Gastrocnemius medialis (tissue), 4 donors: ENCODE data around the gene WDR45. TPM values are rescaled to one million over a fixed set of nuclear protein-coding genes. Genes with fewer than 3 reads are reported as not detected.
"Not testable (repeated sequence)": the region's sequence is repeated elsewhere in the genome, so short reads cannot be mapped to it uniquely, and the experiment has no call there.

Experiments
- ATAC-seq, 2 donors: fragments of 150-250 bp; one replicate each; pipeline ENCODE4 v1.9.1; 2016
- DNase-seq, 2 donors: peaks; one replicate each; pipeline ENCODE4 v3.0.0-alpha.2; 2019
- H3K27ac ChIP-seq, 4 donors: fragments of 200-600 bp; sonication (generic); 1 replicate in 1 of 4; 2 replicates in 3 of 4; pipeline ENCODE4 v1.5.1; 2016 to 2018; ENCODE audit warnings: mild to moderate bottlenecking in 2 of 4, moderate library complexity in 1 of 4
- H3K27me3 ChIP-seq, 3 donors: fragments of 200-600 bp; sonication (generic) in 2 of 3; 1 replicate in 1 of 3; 2 replicates in 2 of 3; pipeline versions ENCODE4 v1.5.1 to v1.6.0; 2016 to 2019; ENCODE audit warnings: mild to moderate bottlenecking in 1 of 3, moderate library complexity in 1 of 3
- H3K36me3 ChIP-seq, 2 donors: fragments of 200-600 bp; sonication (generic) in 1 of 2; one replicate each; pipeline ENCODE4 v1.5.1; 2017 to 2018
- H3K4me1 ChIP-seq, 2 donors: fragments of 200-600 bp; sonication (generic) in 1 of 2; one replicate each; pipeline ENCODE4 v1.5.1; 2016 to 2017; ENCODE audit warnings: mild to moderate bottlenecking in 2 of 2
- H3K4me3 ChIP-seq, 4 donors: fragments of 200-600 bp; sonication (generic) in 3 of 4; 1 replicate in 1 of 4; 2 replicates in 3 of 4; pipeline ENCODE4 v1.5.1; 2016 to 2019; ENCODE audit warnings: mild to moderate bottlenecking in 2 of 4
- H3K9me3 ChIP-seq, 3 donors: fragments of 200-600 bp; sonication (generic) in 2 of 3; 1 replicate in 1 of 3; 2 replicates in 2 of 3; pipeline ENCODE4 v1.5.1; 2016 to 2019
- POLR2A ChIP-seq, 2 donors: fragments of 450-650 bp; IDR thresholded peaks; one replicate each; pipeline ENCODE4 v1.6.1; 2017; ENCODE audit warnings: antibody characterized with exemption in 2 of 2, mild to moderate bottlenecking in 2 of 2, moderate library complexity in 2 of 2
- in situ Hi-C, 4 donors: fragments of 200-750 bp; cut with MboI; loops; one replicate each; pipeline versions ENCODE4 v1.15.0 to v1.8.0; 2017; ENCODE audit warnings: low sequenced_read_pairs in 4 of 4
- intact Hi-C: fragments of 100-400 bp; cut with DNase I; formaldehyde crosslinking; loops from one replicate; pipeline ENCODE4 v1.15.1; 2023; ENCODE audit warnings: low total_unique reads
- total RNA-seq, 4 donors: library from RNA; depleted of rRNA; stranded (reverse); fragments of >200 nt; gene quantifications; one replicate each; pipeline versions ENCODE4 v1.1.0 to v1.2.3, GENCODE V29; 2016
- TF ChIP-seq, protein P1 (sequence below), 5 experiments: fragments of 450-650 bp in 3 of 5; fragments of 200-600 bp in 2 of 5; sonication (generic) in 2 of 5; IDR thresholded peaks in 4 of 5; conservative IDR thresholded peaks in 1 of 5; 1 replicate in 4 of 5; 2 replicates in 1 of 5; pipeline ENCODE4 v1.5.1; 2016 to 2019; ENCODE audit warnings: antibody characterized with exemption in 5 of 5, mild to moderate bottlenecking in 3 of 5, moderate library complexity in 3 of 5

WDR45 gene
- total RNA-seq: 100 to 1,000 TPM in 3 of 4 donors, 10 to 100 TPM in 1; 98.2 to 125 (median 105) TPM

DNA sequence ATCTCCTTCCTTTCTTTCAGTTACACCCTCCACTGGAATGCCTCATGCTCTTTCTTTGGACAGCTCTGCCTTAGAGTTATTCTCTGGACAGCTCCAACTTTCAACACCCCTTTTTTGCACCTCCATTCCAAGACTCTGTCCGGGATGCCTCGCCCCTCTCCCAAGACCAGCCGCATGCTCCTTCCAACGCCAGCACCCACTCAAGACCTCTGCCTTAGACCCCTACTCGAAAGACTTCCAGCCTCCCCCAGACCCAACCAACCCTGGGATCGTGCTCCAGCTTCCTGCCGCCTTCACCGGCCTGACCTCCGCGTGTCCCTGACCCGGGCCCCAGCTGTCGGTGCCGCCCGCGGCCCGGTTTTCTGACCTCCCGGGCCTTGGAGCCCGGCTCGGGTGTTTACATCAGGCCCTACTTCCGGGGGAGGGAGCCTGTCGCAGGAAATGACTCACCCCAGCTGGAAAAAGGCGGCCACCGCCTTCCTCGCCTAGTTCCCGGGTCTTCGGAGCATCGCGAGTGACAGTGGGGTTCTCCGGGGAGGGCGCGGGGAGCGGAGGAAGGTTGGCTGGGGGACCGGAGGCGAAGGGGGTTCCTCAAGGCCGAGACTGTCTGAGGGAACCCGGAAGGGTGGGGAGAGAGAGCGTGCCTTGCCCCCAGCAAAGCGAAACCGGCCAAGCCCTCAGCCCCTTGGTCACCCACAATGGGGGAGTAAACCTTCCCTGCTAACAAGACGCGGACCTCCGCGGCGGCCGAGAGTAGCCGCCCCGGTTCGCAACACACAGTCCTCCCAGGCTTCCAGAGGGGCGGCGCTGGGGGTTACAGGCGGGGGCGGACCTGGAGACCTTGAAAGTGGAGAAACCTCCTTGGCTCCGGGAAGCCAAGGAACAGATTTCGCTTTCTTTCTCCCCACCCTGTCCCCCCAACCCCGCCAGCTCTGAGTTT, at the start of gene WDR45:
Gene WDR45, minus strand, starts transcription at position 399 of the 940 bp plus-strand sequence. CDS start 1,792 bp downstream, outside the sequence.
- H3K27ac ChIP-seq: peak within 1 kb of the TSS; percentile 88 to 97 (median 94)
- no peaks in the 10 kb centered on the region for H3K9me3 ChIP-seq
- ATAC-seq: peak; percentile 96 to 98
- peak within 1 kb of the TSS; percentile 60 to 79 (median 72) for H3K4me3 ChIP-seq
- DNase-seq: peak; percentile 61 to 70
- H3K4me1 ChIP-seq: peaks cover 0 to 6% of the 10 kb centered on the region in 2 donors
- intact Hi-C loops: loop anchor here (2.0 kb wide), 1 partner anchor 21 kb away; no protein-coding TSS in a partner anchor
- in situ Hi-C loops: no loop called here
- H3K27me3 ChIP-seq: no peaks in the 10 kb centered on the region
- TF ChIP-seq, protein P1, sequence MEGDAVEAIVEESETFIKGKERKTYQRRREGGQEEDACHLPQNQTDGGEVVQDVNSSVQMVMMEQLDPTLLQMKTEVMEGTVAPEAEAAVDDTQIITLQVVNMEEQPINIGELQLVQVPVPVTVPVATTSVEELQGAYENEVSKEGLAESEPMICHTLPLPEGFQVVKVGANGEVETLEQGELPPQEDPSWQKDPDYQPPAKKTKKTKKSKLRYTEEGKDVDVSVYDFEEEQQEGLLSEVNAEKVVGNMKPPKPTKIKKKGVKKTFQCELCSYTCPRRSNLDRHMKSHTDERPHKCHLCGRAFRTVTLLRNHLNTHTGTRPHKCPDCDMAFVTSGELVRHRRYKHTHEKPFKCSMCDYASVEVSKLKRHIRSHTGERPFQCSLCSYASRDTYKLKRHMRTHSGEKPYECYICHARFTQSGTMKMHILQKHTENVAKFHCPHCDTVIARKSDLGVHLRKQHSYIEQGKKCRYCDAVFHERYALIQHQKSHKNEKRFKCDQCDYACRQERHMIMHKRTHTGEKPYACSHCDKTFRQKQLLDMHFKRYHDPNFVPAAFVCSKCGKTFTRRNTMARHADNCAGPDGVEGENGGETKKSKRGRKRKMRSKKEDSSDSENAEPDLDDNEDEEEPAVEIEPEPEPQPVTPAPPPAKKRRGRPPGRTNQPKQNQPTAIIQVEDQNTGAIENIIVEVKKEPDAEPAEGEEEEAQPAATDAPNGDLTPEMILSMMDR (IDR thresholded peaks at IDR 0.05 in 4 of 5, conservative IDR thresholded peaks at IDR 0.05 in 1 of 5): no peak
- TF ChIP-seq POLR2A (IDR thresholded peaks at IDR 0.05): peak; percentile 68 to 78
- peaks cover 0 to 21% of the 10 kb centered on the region in 2 donors for H3K36me3 ChIP-seq

DNA sequence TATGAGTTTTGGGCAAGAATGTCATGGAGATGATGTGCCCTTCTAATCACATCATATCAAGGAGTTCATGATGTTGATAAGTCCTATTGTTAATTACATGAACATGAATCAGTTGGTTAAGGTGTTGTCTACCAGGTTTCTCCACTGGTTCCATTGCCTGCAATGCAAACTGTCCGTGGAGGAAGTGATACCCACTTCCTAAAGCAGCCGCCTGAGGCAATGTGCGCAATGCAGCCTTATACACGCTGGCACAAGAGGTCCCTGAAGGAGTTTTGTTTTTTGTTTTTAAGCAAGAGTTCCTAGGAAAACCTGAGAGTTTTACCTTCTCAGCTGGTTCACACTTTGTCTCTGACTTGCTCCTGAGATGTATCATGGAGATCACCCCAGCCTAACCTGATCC, 49.7 kb upstream of the WDR45 start:
- TF ChIP-seq, protein P1 (IDR thresholded peaks at IDR 0.05 in 4 of 5, conservative IDR thresholded peaks at IDR 0.05 in 1 of 5): no peak
- TF ChIP-seq POLR2A (IDR thresholded peaks at IDR 0.05): no peak
- H3K27ac ChIP-seq: no peak overlapping the region
- no peak for ATAC-seq
- in situ Hi-C loops: no loop called here
- intact Hi-C loops: no loop called here
- no peaks in the 10 kb centered on the region for H3K4me1 ChIP-seq
- no peak overlapping the region for H3K4me3 ChIP-seq
- H3K9me3 ChIP-seq: no peaks in the 10 kb centered on the region
- no peaks in the 10 kb centered on the region for H3K27me3 ChIP-seq
- DNase-seq: no peak
- H3K36me3 ChIP-seq: no peaks in the 10 kb centered on the region

GRCh38 chrX:49127742-49128258, 48.1 kb upstream of the WDR45 start:
- H3K9me3 ChIP-seq, H3K4me1 ChIP-seq, H3K36me3 ChIP-seq, H3K4me3 ChIP-seq, ATAC-seq, in situ Hi-C loops, H3K27me3 ChIP-seq, DNase-seq, intact Hi-C loops, H3K27ac ChIP-seq: not testable (repeated sequence)

DNA sequence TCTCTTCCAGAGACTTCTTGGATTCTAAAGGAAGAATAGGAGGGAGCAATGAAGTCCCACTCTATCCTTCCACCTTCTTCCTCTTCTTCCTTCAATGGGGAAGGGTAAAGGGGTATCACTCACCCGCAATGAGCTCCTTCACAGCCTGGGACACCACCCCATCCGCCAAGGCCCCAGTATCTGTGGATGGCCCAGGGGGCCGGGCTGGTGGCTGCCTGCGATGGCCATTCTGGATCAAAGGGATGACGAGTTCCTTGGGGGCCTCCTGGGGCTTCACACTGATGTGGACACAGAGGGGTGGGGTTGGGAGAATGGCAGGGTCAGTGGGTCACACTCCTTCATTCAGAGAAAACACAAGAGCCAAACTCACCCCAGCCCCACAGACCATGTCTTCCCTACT, 42.8 kb upstream of the WDR45 start:
- intact Hi-C loops (loop anchor here (2.0 to 5.0 kb wide), 2 partner anchors 22 to 320 kb away; partner anchors contain the start of gene HDAC6), in situ Hi-C loops (no loop called here)
- DNase-seq (no peak), ATAC-seq (no peak)
- H3K27ac ChIP-seq: no peak overlapping the region
- peaks cover 0 to 7% of the 10 kb centered on the region in 2 donors for H3K36me3 ChIP-seq
- no peaks in the 10 kb centered on the region for H3K9me3 ChIP-seq
- H3K4me3 ChIP-seq: peak overlapping the region; percentile 71 to 77 (median 72)
- H3K27me3 ChIP-seq: no peaks in the 10 kb centered on the region
- H3K4me1 ChIP-seq: peaks cover 2 to 6% of the 10 kb centered on the region in 2 donors
- TF ChIP-seq, protein P1 (IDR thresholded peaks at IDR 0.05 in 4 of 5, conservative IDR thresholded peaks at IDR 0.05 in 1 of 5): no peak
- TF ChIP-seq POLR2A (IDR thresholded peaks at IDR 0.05): no peak

- intact Hi-C loops: loop anchor here (5.0 kb wide), 1 partner anchor 318 kb away; the partner anchor contains the start of gene HDAC6
- Histone ChIP-seq H3K9me3 (no peaks in the 10 kb centered on the region), H3K27ac (no peak overlapping the region), H3K36me3 (peaks cover 0 to 23% of the 10 kb centered on the region in 2 donors), H3K27me3 (no peaks in the 10 kb centered on the region), H3K4me3 (no peak overlapping the region), H3K4me1 (peaks cover 2 to 6% of the 10 kb centered on the region in 2 donors)
- in situ Hi-C loops: no loop called here
- ATAC-seq (no peak), DNase-seq (no peak)
- no peak for TF ChIP-seq POLR2A (IDR thresholded peaks at IDR 0.05)
- TF ChIP-seq, protein P1 (IDR thresholded peaks at IDR 0.05 in 4 of 5, conservative IDR thresholded peaks at IDR 0.05 in 1 of 5): no peak
Measured at GRCh38 chrX:49120091-49120490, 40.4 kb upstream of the WDR45 start.
